Measurements from ENCODE around the gene MLLT1.
"Not testable (repeated sequence)": the region's sequence is repeated elsewhere in the genome, so short reads cannot be mapped to it uniquely, and the experiment has no call there.

Gene MLLT1, protein sequence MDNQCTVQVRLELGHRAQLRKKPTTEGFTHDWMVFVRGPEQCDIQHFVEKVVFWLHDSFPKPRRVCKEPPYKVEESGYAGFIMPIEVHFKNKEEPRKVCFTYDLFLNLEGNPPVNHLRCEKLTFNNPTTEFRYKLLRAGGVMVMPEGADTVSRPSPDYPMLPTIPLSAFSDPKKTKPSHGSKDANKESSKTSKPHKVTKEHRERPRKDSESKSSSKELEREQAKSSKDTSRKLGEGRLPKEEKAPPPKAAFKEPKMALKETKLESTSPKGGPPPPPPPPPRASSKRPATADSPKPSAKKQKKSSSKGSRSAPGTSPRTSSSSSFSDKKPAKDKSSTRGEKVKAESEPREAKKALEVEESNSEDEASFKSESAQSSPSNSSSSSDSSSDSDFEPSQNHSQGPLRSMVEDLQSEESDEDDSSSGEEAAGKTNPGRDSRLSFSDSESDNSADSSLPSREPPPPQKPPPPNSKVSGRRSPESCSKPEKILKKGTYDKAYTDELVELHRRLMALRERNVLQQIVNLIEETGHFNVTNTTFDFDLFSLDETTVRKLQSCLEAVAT

DNA sequence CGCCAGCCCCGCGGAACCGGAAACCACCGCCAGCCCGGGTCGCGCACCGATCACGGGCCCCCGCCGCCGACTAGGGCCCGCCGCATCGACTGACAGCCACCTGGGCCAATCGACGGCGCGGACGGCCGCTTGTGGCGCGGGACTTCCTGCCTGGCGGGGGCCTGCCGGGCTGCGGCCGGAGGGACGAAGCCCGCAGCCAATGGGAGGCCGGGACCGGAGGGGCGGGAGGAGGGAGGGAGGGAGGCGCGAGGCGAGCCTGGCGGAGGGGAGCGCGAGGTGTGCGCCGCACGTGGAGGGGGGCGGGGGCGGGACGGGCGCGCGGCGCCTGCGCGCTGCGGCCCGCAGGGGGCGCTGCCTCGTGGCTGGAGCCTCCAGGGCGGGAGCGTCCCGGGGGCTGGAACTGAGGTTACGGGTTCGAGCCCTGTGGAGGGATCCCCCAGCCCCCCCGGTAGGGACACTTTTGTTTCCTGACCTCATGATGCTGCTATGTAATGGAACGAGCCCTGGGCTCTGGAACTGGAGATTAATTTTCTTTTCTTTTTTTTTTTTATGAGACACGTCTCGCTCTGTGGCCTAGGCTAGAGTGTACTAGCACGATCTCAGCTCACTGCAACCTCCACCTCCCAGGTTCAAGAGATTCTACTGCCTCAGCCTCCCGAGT is at the start of gene MLLT1:
MLLT1 (minus strand) TSS at position 45 of the 661 bp plus-strand sequence. CDS start 191 bp downstream, outside the sequence.
- DNase-seq (ENCODE audit: low read depth in 2 of 2) = peak; percentile 97

DNA sequence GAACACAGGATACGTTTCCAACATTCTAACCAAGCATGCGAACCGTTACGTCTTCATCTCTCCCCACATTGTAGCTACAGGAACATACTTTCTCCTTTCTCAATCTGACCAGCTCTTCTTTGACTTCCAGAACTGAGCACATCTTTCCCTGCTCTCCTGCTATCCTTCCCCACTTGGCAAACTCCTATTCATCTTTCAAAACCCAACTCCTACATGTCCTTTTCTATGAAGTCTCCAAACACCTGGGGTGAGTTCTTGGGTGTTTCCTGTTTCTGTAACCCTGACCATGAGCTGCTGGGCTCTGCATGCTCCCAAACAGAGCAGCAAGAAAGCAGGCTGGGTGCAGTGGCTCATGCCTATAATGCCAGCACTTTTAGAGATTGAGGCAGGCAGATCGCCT is 47.0 kb upstream of the MLLT1 start:
- no peak for DNase-seq (ENCODE audit: low read depth in 2 of 2)

DNA sequence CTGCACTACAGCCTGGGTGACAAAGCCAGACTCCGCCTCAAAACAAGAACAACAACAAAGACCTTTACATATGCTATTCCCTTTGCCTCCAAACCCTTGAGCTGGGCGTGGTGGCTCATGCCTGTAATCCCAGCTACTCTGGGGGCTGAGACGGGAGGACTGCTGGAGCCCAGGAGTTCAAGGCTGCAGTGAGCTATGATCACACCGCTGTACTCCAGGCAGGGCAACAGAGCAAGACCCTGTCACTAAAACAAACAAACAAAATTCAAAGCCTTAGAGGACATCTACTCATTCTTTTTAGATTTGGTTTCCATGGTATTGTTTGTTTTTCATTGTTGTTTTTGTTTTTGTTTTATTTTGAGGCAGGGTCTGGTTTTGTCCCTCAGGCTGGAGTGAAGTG is 45.8 kb upstream of the MLLT1 start:
- DNase-seq (ENCODE audit: low read depth in 2 of 2) = no peak

DNA sequence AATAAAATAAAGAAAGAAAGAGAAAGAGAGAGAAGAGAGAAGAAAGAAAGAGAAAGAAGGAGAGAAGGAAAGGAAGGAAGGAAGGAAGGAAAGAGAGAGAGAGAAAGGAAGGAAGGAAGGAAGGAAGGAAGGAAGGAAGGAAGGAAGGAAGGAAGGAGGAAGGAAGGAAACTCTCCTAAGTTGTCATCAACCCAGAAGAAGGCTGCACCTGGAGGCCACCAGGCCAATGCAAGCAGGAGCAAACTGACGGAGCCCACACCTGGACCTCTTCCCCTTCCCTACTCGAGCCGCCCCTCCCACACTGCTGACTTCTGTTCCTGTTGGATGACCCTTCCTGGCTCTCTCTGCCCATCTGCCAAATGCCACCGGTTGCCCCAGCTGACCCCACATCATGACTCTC is 45.0 kb upstream of the MLLT1 start:
- DNase-seq (ENCODE audit: low read depth in 2 of 2) = no peak

DNA sequence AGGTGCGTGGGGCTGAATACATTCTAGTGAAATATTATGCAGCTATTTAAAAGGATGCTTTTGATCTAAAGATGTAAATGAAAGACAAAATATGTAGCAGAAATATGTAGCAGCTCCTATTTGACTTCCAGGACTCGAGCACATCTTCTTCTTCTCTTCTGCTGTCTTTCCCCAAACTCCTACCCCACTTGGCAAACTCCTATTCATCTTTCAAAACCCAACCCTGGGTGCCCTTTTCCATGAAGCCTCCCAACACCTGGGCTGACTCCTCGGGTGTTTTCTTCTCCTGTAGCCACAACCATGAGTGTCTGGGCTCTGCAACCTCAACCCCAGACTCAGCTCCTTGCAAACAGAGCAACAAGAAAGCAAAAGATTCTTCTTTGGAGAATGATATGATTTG is 42.5 kb upstream of the MLLT1 start:
- no peak for DNase-seq (ENCODE audit: low read depth in 2 of 2)

DNA sequence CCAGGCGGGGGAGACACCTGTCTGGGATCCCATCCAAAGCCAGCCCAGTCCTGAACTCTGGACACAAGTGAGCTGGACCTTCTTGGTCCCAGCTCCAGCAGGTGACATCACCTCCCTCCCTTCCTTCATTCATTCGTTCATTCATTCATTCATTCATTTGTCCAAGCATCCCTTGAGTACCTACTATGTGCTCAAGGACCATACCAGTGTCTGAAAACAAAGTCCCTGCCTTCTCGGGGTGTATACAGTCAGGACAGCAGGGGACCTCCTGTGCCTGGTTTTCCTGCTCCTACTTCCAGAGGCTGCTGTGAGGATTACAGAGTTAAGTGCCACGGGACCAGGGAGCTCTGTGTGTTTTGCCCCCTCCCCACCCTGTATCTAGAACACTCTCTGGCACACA is 39.6 kb upstream of the MLLT1 start:
- DNase-seq (ENCODE audit: low read depth in 2 of 2) = no peak

DNA sequence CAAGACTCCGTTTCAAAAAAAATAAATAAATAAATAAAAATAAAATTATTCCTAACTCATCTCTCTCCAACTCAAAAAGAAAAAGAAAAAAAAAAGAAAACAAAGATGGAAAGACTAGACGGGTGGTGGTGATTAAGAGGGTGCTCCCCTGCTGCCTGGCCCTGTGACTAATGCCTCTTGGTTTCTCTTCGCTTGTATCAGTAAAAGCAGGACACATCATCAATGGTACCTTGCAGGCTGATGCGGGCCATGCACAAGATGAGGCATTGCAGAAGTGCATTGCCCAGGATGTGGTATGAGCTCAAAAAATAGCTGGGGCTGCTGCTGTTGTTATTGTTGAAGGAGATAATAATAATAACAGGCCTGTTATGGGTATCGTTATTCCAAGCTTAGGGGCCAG is 39.0 kb upstream of the MLLT1 start:
- DNase-seq (ENCODE audit: low read depth in 2 of 2) = peak in 1 of 2 donors; percentile 12

DNA sequence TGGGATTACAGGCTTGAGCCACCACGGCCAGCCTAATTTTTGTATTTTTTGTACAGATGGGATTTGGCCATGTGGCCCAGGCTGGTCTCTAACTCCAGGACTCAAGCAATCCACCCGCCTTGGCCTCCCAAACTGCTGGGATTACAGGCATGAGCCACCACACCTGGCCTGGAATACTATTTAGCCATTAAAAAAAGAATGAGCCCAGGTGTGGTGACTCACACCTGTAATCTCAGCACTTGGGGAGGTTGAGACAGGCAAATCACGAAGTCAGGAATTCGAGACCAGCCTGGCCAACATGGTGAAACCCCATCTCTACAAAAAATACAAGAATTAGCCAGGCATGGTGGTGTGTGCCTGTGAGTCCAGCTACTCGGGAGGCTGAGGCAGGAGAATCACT is 35.9 kb upstream of the MLLT1 start:
- not testable (repeated sequence) for DNase-seq (ENCODE audit: low read depth in 2 of 2)

DNA sequence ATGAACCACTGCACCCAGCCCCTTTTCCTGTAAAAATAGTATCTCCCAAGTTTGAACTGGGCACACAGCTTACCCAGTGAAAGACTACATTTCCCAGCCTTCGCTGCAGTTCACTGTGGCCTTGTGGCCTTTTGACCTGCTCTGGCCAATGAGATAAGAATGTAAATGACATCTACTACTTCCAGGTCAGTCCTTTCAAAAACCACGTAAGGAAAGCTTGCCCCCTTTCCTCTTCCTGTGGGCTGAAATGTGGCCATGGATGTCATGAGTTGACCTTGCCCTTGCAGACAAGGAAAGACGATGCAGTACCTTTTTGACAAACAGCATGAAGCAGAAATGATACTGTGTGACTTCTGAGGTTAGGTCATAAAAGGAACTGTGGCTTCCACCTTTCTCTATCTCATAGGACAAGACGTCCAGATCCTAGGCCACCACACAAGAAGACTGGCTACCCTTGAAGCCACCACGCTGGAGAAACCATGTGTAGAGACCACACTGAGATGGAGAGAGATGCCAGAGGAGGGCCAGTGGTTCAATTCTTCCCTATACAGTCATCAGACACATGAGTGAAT is 33.7 kb upstream of the MLLT1 start:
- no peak for DNase-seq (ENCODE audit: low read depth in 2 of 2)

DNA sequence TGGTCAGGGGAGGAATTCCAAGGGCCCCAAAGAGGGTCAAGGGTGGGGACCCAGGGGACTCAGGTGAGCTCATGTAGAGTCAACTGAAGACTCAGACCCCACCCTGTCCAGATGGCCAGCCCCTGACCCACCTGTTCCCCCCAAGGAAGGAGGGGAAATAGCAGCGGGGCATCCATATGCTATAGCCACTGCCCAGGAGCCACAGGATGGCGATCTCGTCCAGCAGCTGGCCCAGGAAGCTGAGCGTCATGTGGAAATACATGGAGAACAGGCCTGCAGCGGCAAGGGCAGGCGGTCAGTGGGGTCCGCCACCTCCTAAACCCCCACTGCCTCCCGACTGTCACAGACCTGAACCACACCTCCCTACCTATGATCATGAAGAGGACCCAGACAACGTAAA is 32.2 kb upstream of the MLLT1 start:
- no peak for DNase-seq (ENCODE audit: low read depth in 2 of 2)

DNA sequence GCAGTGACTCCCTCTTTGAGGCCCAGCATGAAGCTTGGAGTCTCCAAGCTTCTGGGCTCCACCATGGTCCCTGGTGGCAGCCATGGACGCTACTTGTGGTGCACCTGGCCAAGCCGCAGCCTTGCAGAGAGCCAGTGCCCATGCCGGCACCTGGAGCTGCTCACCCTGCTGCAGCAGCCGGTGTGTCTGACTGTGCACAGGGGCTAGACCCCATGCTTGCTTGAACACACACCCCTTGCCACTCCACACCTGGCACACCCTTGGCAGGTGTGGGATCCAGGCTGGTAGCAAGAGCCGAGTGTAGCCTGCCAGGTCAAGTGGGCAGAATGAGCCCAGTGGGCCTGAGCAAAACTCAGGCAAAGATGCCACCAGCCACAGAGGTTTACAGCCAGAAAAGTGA is 18.6 kb upstream of the MLLT1 start:
- no peak for DNase-seq (ENCODE audit: low read depth in 2 of 2)

DNA sequence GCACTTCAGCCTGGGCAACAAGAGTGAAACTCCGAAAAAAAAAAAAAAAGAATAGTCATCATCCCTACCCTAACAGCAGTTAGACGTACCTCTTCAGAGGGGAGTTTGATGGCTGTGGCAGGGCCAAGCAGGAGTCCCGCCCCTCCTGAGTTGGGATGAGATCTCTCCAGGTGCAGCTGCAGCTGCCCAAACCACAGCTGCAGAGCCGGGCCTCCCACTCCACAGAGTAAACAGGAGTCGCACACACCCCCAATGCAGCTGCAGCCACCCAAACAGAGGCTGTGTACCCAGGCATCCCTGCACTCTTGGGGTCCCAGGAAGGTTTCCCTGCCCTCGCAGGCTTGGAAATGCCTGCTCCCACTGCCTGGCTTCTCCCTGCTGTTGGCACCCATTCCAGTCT is 17.4 kb upstream of the MLLT1 start:
- no peak for DNase-seq (ENCODE audit: low read depth in 2 of 2)

DNA sequence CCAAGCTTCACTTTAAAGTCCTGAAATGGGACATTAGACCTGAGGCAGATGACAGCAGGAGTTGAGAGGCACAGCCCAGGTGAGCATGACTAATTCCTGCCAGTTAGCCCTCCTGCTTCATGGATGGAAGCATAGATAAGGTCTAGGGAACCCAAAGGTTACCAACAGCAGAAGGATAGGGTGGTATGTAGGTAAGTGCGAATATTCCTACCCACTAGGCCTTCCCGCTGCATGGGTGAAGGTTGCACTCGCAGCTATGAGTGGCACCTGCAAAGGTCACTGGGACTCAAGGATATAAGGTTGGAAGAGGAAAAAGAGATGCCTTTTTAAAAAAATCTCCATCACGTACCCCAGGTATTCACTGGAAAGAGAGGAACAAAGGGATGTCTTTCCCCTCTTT is 12.2 kb upstream of the MLLT1 start:
- DNase-seq (ENCODE audit: low read depth in 2 of 2) = no peak

DNA sequence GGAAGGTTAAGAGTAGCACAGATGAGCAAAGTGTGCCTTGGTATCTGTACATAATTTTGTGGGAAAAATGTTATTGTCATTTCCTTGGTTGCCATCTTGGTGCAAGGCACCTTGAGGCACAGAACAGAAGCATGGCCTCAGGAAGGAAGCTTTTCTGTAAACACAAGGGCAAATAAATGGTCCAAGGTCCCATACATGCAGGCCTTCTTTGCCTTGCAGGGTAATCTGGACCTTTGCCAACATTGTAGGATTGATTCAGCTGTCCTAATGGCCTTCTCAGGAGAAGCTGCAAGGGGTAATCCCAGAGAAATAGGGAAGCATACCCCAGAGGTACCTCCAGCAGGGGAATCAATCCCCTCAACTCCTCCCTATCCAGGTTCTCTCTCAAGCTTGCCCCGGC is 9.0 kb upstream of the MLLT1 start:
- no peak for DNase-seq (ENCODE audit: low read depth in 2 of 2)

DNA sequence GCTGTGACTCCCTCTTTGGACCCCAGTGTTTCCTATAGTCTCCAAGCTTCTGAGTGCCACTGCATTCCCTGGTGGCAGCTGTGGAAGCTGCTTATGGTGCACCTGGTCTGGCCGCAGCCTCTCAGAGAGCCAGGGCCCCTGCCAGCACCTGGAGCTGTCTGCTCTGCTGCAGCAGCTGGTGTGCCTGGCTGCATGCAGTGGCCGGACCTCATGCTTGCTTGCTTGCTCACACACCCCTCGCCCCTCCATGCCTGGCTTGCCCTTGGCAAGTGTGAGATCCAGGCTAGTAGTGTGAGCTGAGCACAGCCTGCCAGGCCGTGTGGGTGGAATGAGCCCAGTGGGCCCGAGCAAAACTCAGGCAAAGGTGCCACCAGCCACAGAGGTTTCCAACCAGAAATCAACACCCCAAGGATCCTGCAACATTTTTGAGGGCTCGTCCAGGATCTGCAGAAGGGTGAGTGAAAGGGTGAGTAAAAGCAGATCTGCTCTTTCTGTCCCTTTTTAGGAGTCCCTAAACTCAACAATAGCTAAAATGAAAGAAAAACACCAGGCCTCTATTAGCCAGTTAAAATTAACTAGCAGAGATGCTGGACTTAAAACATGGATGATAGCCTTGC is 7.6 kb upstream of the MLLT1 start:
- DNase-seq (ENCODE audit: low read depth in 2 of 2) = no peak

DNA sequence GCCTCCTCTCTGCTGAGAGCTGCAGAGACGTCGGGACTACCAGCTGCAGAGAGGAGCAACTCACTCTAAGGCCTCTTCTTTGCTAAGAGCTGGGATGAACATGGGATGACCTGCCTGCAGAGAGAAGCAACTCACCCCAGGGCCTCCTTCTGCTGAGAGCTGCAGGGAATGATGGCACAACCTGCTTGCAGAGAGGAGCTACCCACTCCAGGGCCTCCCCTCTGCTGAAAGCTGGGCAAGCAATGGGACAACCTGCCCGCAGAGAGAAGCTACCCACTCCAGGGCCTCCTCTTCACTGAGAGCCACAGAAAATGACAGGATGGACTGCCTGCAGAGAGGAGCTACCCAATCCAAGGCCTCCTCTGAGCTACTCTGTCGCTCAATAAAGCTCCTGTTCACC is 6.9 kb upstream of the MLLT1 start:
- no peak for DNase-seq (ENCODE audit: low read depth in 2 of 2)

DNA sequence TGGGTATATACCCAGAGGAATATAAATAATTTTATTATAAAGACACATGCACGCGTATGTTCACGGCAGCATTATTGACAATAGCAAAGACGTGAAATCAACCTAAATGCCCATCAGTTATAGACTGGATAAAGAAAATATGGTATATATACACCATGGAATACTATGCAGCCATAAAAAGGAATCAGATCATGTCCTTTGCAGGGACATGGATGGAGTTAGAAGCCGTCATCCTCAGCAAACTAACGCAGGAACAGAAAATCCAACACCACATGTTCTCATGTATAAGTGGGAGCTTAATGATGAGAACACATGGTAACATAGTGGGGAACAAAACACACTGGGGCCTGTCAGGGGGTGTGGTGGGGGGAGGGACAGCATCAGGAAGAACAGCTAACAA is 2.6 kb upstream of the MLLT1 start:
- not testable (repeated sequence) for DNase-seq (ENCODE audit: low read depth in 2 of 2)

DNA sequence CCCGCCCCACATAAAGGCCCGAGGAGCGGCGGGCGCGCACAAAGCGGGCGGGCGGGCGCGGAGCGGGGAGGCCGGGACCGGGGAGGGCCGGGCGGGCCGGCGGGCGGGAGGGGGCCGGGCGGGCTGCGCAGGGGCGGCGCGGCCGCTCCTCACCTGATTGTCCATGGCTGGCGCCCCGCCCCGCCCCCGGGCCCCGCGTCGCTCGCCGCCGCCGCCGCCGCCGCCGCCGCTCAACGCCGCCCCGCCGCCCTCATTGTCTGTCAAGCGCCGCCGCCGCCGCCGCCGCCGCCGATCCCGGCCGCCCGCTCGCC is 200 bp downstream of the MLLT1 start:
- DNase-seq (ENCODE audit: low read depth in 2 of 2) = no peak

DNA sequence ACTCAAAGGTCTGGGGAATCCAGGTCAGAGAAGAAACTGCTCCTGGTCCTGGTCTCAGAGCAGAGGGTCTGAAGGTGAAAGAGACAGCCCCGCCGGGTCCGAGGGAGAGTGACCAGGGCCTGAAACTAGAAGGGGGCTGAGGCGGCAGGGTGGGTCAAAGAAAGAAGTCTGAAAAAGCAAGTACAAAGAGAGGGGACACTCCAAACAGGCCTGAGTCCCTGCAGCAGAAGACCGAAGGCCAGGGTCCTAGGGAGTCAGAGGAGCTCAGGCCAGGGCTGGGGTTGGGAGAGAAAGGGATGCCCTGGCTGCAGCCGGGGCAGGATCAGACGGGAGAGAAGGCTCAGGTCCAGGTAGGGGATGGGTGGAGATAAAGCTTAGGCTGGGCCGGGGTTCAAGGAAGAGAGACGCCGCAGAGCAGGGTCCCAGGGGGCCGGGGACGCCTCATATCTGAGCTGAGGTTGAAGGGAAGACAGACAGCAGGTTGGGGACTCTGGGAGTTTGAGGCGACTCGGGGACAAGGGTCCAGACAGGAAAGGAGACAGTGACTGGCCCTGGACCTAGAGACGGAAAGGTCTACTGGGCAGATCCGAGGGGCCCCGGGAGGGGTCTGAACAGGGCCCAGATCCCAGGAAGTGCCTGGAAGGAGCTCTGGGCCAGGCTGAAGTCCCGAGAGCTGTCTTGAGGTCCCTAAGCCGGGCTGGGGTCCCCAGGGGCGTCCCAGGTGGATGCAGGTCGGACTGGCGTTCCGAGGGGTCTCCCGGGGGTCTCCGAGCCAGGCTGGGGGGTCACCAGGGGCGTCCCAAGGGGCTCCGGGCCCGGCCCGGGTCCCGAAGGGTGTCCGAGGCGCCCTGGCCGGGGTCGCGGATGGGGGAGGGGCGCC is 795 bp downstream of the MLLT1 start:
- DNase-seq (ENCODE audit: low read depth in 2 of 2) = no peak

DNA sequence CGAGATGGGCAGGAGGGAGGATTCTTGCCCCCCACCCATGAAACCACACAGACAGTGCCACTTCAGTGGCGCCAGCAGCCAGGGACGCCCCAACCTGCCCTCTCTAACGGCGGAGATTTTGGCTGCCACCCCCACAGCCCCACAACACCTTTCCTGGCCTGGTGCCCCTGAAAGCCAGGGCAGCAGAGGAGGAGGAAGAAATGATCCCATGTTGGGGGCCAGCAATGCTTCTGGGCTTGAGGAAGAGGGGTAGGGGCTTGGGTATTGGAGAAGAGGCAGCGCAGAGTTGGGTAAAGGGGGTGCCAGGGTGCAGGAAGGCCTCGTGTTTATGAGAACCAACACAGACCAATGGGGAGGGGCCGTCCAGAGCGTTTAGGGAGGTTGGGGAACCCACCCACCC is 1.7 kb downstream of the MLLT1 start:
- no peak for DNase-seq (ENCODE audit: low read depth in 2 of 2)

DNA sequence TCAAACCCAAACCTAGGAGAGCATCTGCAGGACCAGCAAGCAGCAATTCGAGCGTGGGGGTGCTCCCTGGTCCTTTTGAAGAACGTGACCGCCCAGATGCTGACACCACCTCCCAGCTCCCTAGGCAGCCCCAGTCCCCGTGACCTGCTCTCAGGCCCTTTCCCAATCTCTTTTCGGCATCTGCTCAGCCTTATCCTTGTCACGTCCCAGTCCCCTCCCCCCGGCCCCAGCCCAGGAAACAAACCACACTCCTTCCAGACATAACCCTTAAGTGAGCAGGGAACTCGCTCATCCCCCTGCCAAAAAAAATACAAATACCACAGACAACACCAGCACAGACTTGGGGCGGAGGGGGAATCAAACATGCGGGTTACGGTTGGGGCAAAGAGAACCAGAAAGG is 3.3 kb downstream of the MLLT1 start:
- no peak for DNase-seq (ENCODE audit: low read depth in 2 of 2)
